B cell (primary cell): ENCODE measurements around the gene C6orf118.

Source experiments
- CTCF ChIP-seq: fragments of 200-600 bp; IDR thresholded peaks from one replicate; pipeline ENCODE4 v1.8.0; 2022; ENCODE audit warnings: antibody characterized with exemption, mild to moderate bottlenecking
- EZH2 ChIP-seq: IDR thresholded peaks from 2 replicates; pipeline ENCODE4 v1.6.1; 2012; ENCODE audit warnings: borderline replicate concordance, low read depth, mild to moderate bottlenecking, moderate library complexity, low read length; ENCODE audit not compliant: insufficient read depth, poor library complexity, severe bottlenecking

- no peak for TF ChIP-seq CTCF
- TF ChIP-seq EZH2: no peak
Measured at GRCh38 chr6:165232731-165233488, 76.5 kb downstream of the C6orf118 start.
